H1 (cell line): ENCODE results near the gene DDX51. TPM values are rescaled to one million over a fixed set of nuclear protein-coding genes. Genes with fewer than 3 reads are reported as not detected.

ENCODE experiments used
- CTCF ChIA-PET: fragments of 300-600 bp; sonication (Branson Sonifier 250); formaldehyde crosslinking; loops from one replicate; lab custom pipeline; 2021; ENCODE audit not compliant: partially characterized antibody; lab: Charles Lee
- POLR2A ChIA-PET: fragments of 300-600 bp; sonication (Branson Sonifier 250); formaldehyde crosslinking; loops from one replicate; lab custom pipeline; 2021; ENCODE audit warnings: inconsistent platforms; ENCODE audit not compliant: partially characterized antibody; lab: Charles Lee
- DNase-seq, 2 experiments: peaks; one replicate each; pipeline versions ENCODE4 v3.0.0 to v3.0.0-alpha.2; 2010 to 2022; ENCODE audit warnings: low spot score in 2 of 2, low read depth in 1 of 2, mixed read lengths in 1 of 2
- FAIRE-seq: peaks from 2 replicates; lab custom pipeline; 2011; peaks lifted over from hg19 to GRCh38; lab: Jason Lieb, UNC
- H2AFZ ChIP-seq: 2 replicates; pipeline ENCODE4 v1.8.1; 2012; ENCODE audit warnings: low read length, inconsistent platforms
- H2AK5ac ChIP-seq: 2 replicates; pipeline ENCODE4 v1.6.1; 2013; ENCODE audit warnings: low read depth, low read length
- H2BK120ac ChIP-seq: replicated peaks from 2 replicates; pipeline ENCODE3; 2013; ENCODE audit warnings: low read depth, low read length, inconsistent platforms
- H2BK12ac ChIP-seq: 2 replicates; pipeline ENCODE4 v1.6.1; 2013; ENCODE audit warnings: low read depth, low read length
- H2BK15ac ChIP-seq: 2 replicates; pipeline ENCODE4 v1.6.1; 2013; ENCODE audit warnings: low read length
- H2BK20ac ChIP-seq: 2 replicates; pipeline ENCODE4 v1.6.1; 2013; ENCODE audit warnings: low read length
- H2BK5ac ChIP-seq: 2 replicates; pipeline ENCODE4 v1.6.1; 2013; ENCODE audit warnings: low read depth, low read length
- H3K14ac ChIP-seq: 2 replicates; pipeline ENCODE4 v1.6.1; 2013; ENCODE audit warnings: inconsistent platforms; ENCODE audit not compliant: insufficient read length
- H3K18ac ChIP-seq: 2 replicates; pipeline ENCODE4 v1.6.1; 2013; ENCODE audit warnings: low read length; ENCODE audit errors: extremely low read depth
- H3K23ac ChIP-seq: 2 replicates; pipeline ENCODE4 v1.6.1; 2013; ENCODE audit warnings: inconsistent platforms; ENCODE audit not compliant: insufficient read length
- H3K23me2 ChIP-seq: 2 replicates; pipeline ENCODE4 v1.6.1; 2013; ENCODE audit warnings: low read depth, low read length
- H3K27ac ChIP-seq: 2 replicates; pipeline ENCODE4 v1.6.1; 2011; ENCODE audit warnings: low read depth, low read length, inconsistent platforms
- H3K27me3 ChIP-seq, 4 experiments: replicated peaks in 1 of 4; 1 replicate in 1 of 4; 2 replicates in 3 of 4; pipeline versions ENCODE4 v1.6.1 to v1.8.1; 2011 to 2013; ENCODE audit warnings: low read length in 3 of 4, mild to moderate bottlenecking in 3 of 4, inconsistent platforms in 2 of 4, mixed read lengths in 2 of 4, moderate library complexity in 1 of 4; ENCODE audit not compliant: control insufficient read depth in 3 of 4, insufficient read depth in 3 of 4; ENCODE audit errors: extremely low read depth in 1 of 4
- H3K36me3 ChIP-seq, 4 experiments: 2 replicates each; pipeline versions ENCODE4 v1.6.1 to v1.8.1; 2011 to 2013; ENCODE audit warnings: mild to moderate bottlenecking in 4 of 4, low read length in 3 of 4, moderate library complexity in 2 of 4, control low read depth in 1 of 4, inconsistent platforms in 1 of 4; ENCODE audit not compliant: insufficient read depth in 4 of 4, control insufficient read depth in 2 of 4
- H3K4ac ChIP-seq: replicated peaks from 2 replicates; pipeline ENCODE3; 2013; ENCODE audit warnings: low read length, low read depth, mixed read lengths, inconsistent platforms; ENCODE audit not compliant: insufficient read length
- H3K4me1 ChIP-seq, 4 experiments: replicated peaks in 1 of 4; 1 replicate in 1 of 4; 2 replicates in 3 of 4; pipeline versions ENCODE4 v1.6.1 to v1.8.1; 2011 to 2013; ENCODE audit warnings: low read length in 3 of 4, inconsistent platforms in 2 of 4, mixed read lengths in 1 of 4; ENCODE audit not compliant: insufficient read depth in 4 of 4, control insufficient read depth in 3 of 4
- H3K4me2 ChIP-seq, 2 experiments: 2 replicates each; pipeline versions ENCODE4 v1.6.1 to v1.8.1; 2011 to 2013; ENCODE audit warnings: low read depth in 2 of 2, low read length in 2 of 2, control low read depth in 1 of 2, inconsistent platforms in 1 of 2, mild to moderate bottlenecking in 1 of 2; ENCODE audit not compliant: insufficient read depth in 1 of 2
- H3K4me3 ChIP-seq, 4 experiments: fragments of 200-600, 300-600 bp in 1 of 4; sonication (generic), shearing (Covaris generic), sonication (Bioruptor Twin) in 1 of 4; 2 replicates each; pipeline versions ENCODE4 v1.5.1 to v1.8.1; 2011 to 2016; ENCODE audit warnings: low read length in 4 of 4, low read depth in 3 of 4, control low read depth in 2 of 4, inconsistent platforms in 2 of 4, mild to moderate bottlenecking in 2 of 4, mixed read lengths in 1 of 4, moderate library complexity in 1 of 4; ENCODE audit not compliant: insufficient read depth in 2 of 4; ENCODE audit errors: extremely low read depth in 1 of 4
- H3K56ac ChIP-seq: replicated peaks from 2 replicates; pipeline ENCODE3; 2013; ENCODE audit warnings: low read depth, mild to moderate bottlenecking, mixed read lengths, low read length, inconsistent platforms; ENCODE audit not compliant: insufficient read length
- H3K79me1 ChIP-seq: 2 replicates; pipeline ENCODE4 v1.6.1; 2013; ENCODE audit warnings: low read depth, low read length, control low read depth
- H3K79me2 ChIP-seq, 2 experiments: 2 replicates each; pipeline versions ENCODE4 v1.6.1 to v1.8.1; 2012 to 2013; ENCODE audit warnings: low read length in 2 of 2, mild to moderate bottlenecking in 2 of 2, inconsistent platforms in 1 of 2; ENCODE audit not compliant: insufficient read depth in 2 of 2, control insufficient read depth in 1 of 2
- H3K9ac ChIP-seq, 4 experiments: replicated peaks in 1 of 4; 1 replicate in 1 of 4; 2 replicates in 3 of 4; pipeline versions ENCODE4 v1.6.1 to v1.8.1; 2011 to 2013; ENCODE audit warnings: low read depth in 3 of 4, low read length in 3 of 4, control low read depth in 2 of 4, mild to moderate bottlenecking in 2 of 4, moderate library complexity in 2 of 4, inconsistent platforms in 1 of 4; ENCODE audit errors: extremely low read depth in 1 of 4
- H3K9me3 ChIP-seq, 2 experiments: 2 replicates each; pipeline versions ENCODE4 v1.6.1 to v1.8.1; 2012 to 2013; ENCODE audit warnings: mild to moderate bottlenecking in 2 of 2, moderate library complexity in 2 of 2, control low read depth in 1 of 2, inconsistent platforms in 1 of 2, low read depth in 1 of 2, low read length in 1 of 2, mixed read lengths in 1 of 2; ENCODE audit not compliant: insufficient read depth in 2 of 2
- H4K20me1 ChIP-seq, 2 experiments: replicated peaks in 1 of 2; 2 replicates each; pipeline versions ENCODE3 to v1.8.1; 2011 to 2013; ENCODE audit warnings: inconsistent platforms in 2 of 2, low read length in 2 of 2, mild to moderate bottlenecking in 1 of 2; ENCODE audit not compliant: insufficient read depth in 2 of 2, control insufficient read depth in 1 of 2
- H4K5ac ChIP-seq: 2 replicates; pipeline ENCODE4 v1.6.1; 2013; ENCODE audit warnings: low read length, low read depth, mixed read lengths, inconsistent platforms; ENCODE audit not compliant: insufficient read length
- H4K8ac ChIP-seq: 2 replicates; pipeline ENCODE4 v1.8.0; 2013; ENCODE audit warnings: mild to moderate bottlenecking, moderate library complexity, low read length, inconsistent platforms; ENCODE audit not compliant: insufficient read depth; ENCODE audit errors: extremely low read depth
- H4K91ac ChIP-seq: replicated peaks from 2 replicates; pipeline ENCODE3; 2013; ENCODE audit warnings: low read length, mixed read lengths, inconsistent platforms; ENCODE audit not compliant: insufficient read length
- ATF3 ChIP-seq: IDR thresholded peaks from 2 replicates; pipeline ENCODE4 v1.6.1; 2011; ENCODE audit warnings: low read depth, mild to moderate bottlenecking, low read length; ENCODE audit not compliant: insufficient read depth
- BACH1 ChIP-seq: IDR thresholded peaks from 2 replicates; pipeline ENCODE4 v1.6.1; 2012; ENCODE audit warnings: low read length, improper control_type of control experiment
- BRCA1 ChIP-seq: IDR thresholded peaks from 2 replicates; pipeline ENCODE4 v1.6.1; 2012; ENCODE audit warnings: low read depth, low read length, improper control_type of control experiment
- CBX5 ChIP-seq: fragments of 300-800, 300-1000 bp; sonication (generic); IDR thresholded peaks from 2 replicates; pipeline ENCODE4 v1.7.1; 2016; ENCODE audit warnings: antibody characterized with exemption, low read length, low read depth
- GABPA ChIP-seq: IDR thresholded peaks from 2 replicates; pipeline ENCODE4 v1.6.1; 2011; ENCODE audit warnings: mild to moderate bottlenecking, low read length, moderate library complexity, borderline replicate concordance; ENCODE audit not compliant: insufficient read depth
- HDAC6 ChIP-seq: IDR thresholded peaks from one replicate; pipeline ENCODE4 v1.7.1; 2012; ENCODE audit warnings: low read depth, mild to moderate bottlenecking, inconsistent platforms, low read length, moderate library complexity
- JUND ChIP-seq: IDR thresholded peaks from 2 replicates; pipeline ENCODE4 v1.6.1; 2011; ENCODE audit warnings: mild to moderate bottlenecking, improper control_type of control experiment, low read length
- KDM4A ChIP-seq: IDR thresholded peaks from one replicate; pipeline ENCODE4 v1.7.1; 2012; ENCODE audit warnings: low read depth, mild to moderate bottlenecking, moderate library complexity, low read length, inconsistent platforms; ENCODE audit not compliant: severe bottlenecking
- NANOG ChIP-seq: IDR thresholded peaks from 2 replicates; pipeline ENCODE4 v1.6.1; 2011; ENCODE audit warnings: low read length, low read depth, mild to moderate bottlenecking, inconsistent platforms; ENCODE audit not compliant: insufficient read depth, poor library complexity, severe bottlenecking
- POLR2AphosphoS5 ChIP-seq: IDR thresholded peaks from 2 replicates; pipeline ENCODE4 v1.6.1; 2011; ENCODE audit warnings: low read depth, low read length
- RAD21 ChIP-seq, 2 experiments: IDR thresholded peaks in 1 of 2; conservative IDR thresholded peaks in 1 of 2; 2 replicates each; pipeline ENCODE4 v1.6.1; 2011; ENCODE audit warnings: low read depth in 2 of 2, low read length in 2 of 2, improper control_type of control experiment in 1 of 2, inconsistent platforms in 1 of 2, mild to moderate bottlenecking in 1 of 2, moderate library complexity in 1 of 2
- RXRA ChIP-seq: IDR thresholded peaks from 2 replicates; pipeline ENCODE4 v1.6.1; 2011; ENCODE audit warnings: low read depth, mild to moderate bottlenecking, low read length, moderate library complexity; ENCODE audit not compliant: insufficient read depth
- TAF7 ChIP-seq: optimal IDR thresholded peaks from 2 replicates; pipeline ENCODE3; 2011; ENCODE audit warnings: low read depth, mild to moderate bottlenecking, inconsistent platforms, low read length, moderate library complexity, borderline replicate concordance
- TBP ChIP-seq: IDR thresholded peaks from 2 replicates; pipeline ENCODE4 v1.6.1; 2011; ENCODE audit warnings: low read depth, low read length, improper control_type of control experiment
- WGBS, 2 experiments: shearing (Covaris generic) in 1 of 2; methylation state at CpG; one replicate each; pipeline versions ENCODE4 v1.1.6 to v1.1.7; 2013 to 2015; ENCODE audit warnings: low lambda C conversion rate in 2 of 2, mixed read lengths in 2 of 2, inconsistent platforms in 1 of 2, low coverage in 1 of 2, missing lambda C conversion rate in 1 of 2; ENCODE audit not compliant: insufficient replicate concordance in 2 of 2, insufficient coverage in 1 of 2, insufficient read length in 1 of 2; ENCODE audit errors: extremely low coverage in 1 of 2, missing lambda C conversion rate in 1 of 2; 5-methylcytosine and 5-hydroxymethylcytosine counted together
- polyA plus RNA-seq, 7 experiments: library from polyadenylated mRNA; depleted of rRNA in 3 of 7; stranded (reverse) in 5 of 7; unstranded in 2 of 7; fragments of >200 nt in 5 of 7; fragments of 200-250 nt in 2 of 7; gene quantifications; 1 replicate in 5 of 7; 2 replicates in 1 of 7; 4 replicates in 1 of 7; pipeline versions ENCODE4 v1.2.1 to v1.2.3, GENCODE V29; 2011 to 2013; ENCODE audit warnings: missing spikeins in 2 of 7, mixed read lengths in 2 of 7
- total RNA-seq: library from RNA; stranded (reverse); fragmentation: NEBNext Ultra II Directional; extraction: Animal tissue kit (Norgen Biotek cat#: 25700); gene quantifications from 2 replicates; pipeline ENCODE4 v1.2.1, GENCODE V29; 2021

DDX51 gene
- total and polyA plus RNA-seq, 2 of the 8 experiments (the other 6 are each of a cell fraction or from before 2014, with no cell fraction given) = 11.2 to 24.4 TPM

- Histone ChIP-seq H3K4ac (no peak overlapping the region), H3K9ac (no peak overlapping the region), H2BK15ac (no peak overlapping the region), H3K79me2 (no peaks in the 10 kb centered on the region), H3K4me1 (no peaks in the 10 kb centered on the region), H4K8ac (peak overlapping the region; percentile 5; the same call in 1 of the 2 replicates), H2BK12ac (no peak overlapping the region), H3K9me3 (no peaks in the 10 kb centered on the region), H2BK120ac (no peak overlapping the region), H2AFZ (no peak overlapping the region), H2BK5ac (no peak overlapping the region), H4K20me1 (peaks cover 0 to 1% of the 10 kb centered on the region in 2 experiments), H3K56ac (no peak overlapping the region), H2AK5ac (no peak overlapping the region), H3K4me3 (no peak overlapping the region), H3K23ac (no peak overlapping the region), H3K27ac (no peak overlapping the region), H3K23me2 (no peaks in the 10 kb centered on the region), H4K91ac (no peak overlapping the region), H3K27me3 (peaks cover 0 to 18% (median 12%) of the 10 kb centered on the region in 4 experiments; a peak in 5 of 7 replicates), H4K5ac (no peak overlapping the region), H3K14ac (no peak overlapping the region), H3K36me3 (no peaks in the 10 kb centered on the region), H3K18ac (no peak overlapping the region), H3K79me1 (no peaks in the 10 kb centered on the region), H3K4me2 (no peak overlapping the region), H2BK20ac (no peak overlapping the region)
- 90% methylated on average over 15 of the region's 15 CpGs; no CpG with 5 or more reads in 1 of the 2 experiments for WGBS, 2 experiments
- ChIA-PET CTCF (no interaction called here), POLR2A (no interaction called here)
- no peak for FAIRE-seq
- no peak for DNase-seq
- TF ChIP-seq RXRA = no peak
- TF ChIP-seq NANOG = no peak
- no peak for TF ChIP-seq GABPA
- no peak for TF ChIP-seq ATF3
- no peak for TF ChIP-seq RAD21 (IDR thresholded peaks at IDR 0.05 in 1 of 2, conservative IDR thresholded peaks at IDR 0.05 in 1 of 2; ENCODE audit: low read depth in 2 of 2, low read length in 2 of 2)
- no peak for TF ChIP-seq TBP
- TF ChIP-seq POLR2AphosphoS5 = no peak
- no peak for TF ChIP-seq BACH1
- no peak for TF ChIP-seq BRCA1
- no peak for TF ChIP-seq CBX5
- TF ChIP-seq KDM4A = no peak
- no peak for TF ChIP-seq HDAC6
- TF ChIP-seq TAF7 = no peak
- TF ChIP-seq JUND = no peak
Measured at GRCh38 chr12:132172619-132173018, 28.5 kb upstream of the DDX51 start.
